GM18867 (cell line): ENCODE data around the gene H6PD.

Source experiments
- ATAC-seq: cut with Tn5 transposase; IDR thresholded peaks from one replicate; pipeline ENCODE4 v1.9.1; 2021; ENCODE audit warnings: mild to moderate bottlenecking, moderate library complexity; ENCODE audit not compliant: unreplicated experiment

The H6PD gene

DNA sequence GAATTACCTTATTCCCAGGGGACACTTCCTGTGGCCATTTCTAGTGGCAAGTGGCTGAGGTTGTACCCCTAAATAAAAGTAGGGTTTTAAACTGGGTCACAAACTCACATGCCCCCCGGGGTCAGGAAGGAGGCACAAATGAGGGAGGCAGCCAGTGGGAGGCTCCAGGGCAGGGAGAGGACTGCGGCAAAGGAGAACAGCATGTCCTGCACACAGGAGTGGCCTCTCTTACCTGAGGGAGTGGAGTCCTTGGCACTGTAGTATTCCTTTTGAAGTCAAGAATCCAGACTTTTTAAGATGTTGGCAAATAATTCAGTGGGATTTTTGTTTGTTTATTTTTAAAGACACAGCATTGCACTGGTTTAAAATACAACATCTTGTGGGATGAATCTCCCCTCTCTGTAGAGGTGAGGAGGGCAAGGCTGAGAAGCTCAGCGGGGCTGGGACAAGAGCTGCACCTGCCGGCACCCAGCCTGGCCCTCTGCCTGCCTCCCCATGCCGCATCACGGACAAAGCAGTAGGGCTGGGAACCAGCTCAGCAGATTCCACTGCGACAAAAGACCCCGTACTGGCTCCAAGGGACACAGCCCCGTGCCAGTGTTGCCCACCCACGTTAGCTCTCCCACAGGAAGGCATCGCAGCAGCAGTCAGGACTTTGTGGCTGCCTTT, 80.3 kb downstream of the H6PD start:
- no peak for ATAC-seq

DNA sequence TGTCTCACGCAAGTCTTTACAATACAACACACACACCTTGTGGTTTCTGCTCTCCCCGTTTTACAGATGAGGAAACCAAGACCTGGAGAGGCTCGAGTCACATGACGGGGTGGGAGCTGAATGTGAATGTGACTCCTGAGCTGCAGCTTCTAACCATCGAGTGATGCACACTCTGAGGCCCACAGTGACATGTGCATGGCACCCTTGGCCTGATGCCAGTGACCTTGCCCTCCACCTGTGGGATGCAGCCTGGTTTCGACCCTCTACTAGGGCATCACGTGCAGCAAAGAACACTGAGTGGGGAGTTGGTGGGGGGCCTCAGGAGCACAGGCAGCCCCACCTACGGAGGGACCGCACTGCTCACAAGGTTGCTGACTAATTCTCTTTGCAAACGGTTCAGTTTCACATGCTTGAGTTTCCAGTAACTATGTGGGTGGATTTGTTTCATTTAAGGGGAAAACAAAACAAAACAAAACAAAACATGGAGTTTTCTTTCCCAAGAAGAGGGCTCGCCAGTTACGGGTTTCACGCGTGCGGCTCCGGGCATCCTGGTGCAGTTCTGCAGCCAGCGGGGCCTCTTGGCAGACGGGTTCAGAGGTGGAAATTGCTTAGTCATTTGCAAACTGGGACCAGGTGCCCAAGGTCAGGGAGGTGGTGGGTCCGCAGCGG, 81.0 kb downstream of the H6PD start:
- no peak for ATAC-seq

DNA sequence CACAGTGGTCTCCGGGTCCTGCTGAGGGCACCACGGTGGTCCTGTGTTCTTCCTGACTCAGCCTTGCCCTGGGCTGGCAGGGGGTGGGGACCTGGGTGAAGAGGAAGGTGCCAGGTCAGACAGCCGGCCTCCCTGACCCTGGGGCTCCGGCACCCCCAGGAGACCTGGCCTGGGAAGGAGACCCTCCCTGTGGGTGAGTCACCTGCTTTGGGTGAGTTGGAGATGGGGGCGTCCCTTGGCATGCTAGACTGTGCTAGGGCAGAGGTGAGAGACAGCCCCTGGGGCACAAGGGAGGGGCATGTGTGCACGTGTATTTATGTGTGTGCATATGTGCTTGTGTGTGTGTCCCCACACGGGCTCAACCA, 81.5 kb downstream of the H6PD start:
- no peak for ATAC-seq

DNA sequence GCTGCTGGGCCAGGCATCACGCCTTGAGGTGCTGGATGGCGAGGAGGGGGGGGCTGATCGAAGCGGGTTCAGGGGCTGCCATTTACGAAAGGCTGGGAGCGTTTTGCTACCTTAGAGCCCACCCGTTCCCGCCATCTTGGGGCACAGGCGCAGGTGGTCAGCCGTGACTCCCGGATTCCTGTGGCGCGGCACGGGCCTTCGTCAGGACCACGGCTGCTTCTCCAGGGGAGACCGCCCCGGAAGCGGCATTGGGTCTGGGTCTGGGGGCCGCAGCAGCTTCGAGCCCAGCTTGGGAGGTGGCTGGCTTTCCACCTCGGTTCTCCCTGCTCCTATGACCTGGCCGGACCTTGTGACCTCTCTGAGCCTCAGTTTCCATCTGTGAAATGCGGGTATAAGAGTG, 81.9 kb downstream of the H6PD start:
- no peak for ATAC-seq

DNA sequence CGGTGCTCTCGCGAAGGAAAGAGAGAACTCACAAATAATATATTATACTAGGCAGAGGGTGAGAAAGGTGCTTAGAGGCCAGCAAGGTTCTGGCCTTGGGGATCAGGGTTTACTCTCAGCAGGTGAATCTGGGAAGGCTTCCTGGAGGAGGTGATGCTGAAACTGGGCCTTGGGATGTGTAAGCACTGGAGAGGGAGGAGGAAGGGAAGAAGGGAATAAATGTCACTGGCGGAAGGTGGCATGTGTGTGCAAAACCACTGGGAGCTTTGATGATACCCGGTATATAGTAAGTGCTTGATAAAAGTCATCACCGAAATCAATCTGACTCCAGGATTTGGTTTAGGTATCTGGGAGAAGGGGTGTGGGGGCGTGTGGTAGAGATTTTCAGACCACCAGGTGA, 82.5 kb downstream of the H6PD start:
- ATAC-seq: no peak

DNA sequence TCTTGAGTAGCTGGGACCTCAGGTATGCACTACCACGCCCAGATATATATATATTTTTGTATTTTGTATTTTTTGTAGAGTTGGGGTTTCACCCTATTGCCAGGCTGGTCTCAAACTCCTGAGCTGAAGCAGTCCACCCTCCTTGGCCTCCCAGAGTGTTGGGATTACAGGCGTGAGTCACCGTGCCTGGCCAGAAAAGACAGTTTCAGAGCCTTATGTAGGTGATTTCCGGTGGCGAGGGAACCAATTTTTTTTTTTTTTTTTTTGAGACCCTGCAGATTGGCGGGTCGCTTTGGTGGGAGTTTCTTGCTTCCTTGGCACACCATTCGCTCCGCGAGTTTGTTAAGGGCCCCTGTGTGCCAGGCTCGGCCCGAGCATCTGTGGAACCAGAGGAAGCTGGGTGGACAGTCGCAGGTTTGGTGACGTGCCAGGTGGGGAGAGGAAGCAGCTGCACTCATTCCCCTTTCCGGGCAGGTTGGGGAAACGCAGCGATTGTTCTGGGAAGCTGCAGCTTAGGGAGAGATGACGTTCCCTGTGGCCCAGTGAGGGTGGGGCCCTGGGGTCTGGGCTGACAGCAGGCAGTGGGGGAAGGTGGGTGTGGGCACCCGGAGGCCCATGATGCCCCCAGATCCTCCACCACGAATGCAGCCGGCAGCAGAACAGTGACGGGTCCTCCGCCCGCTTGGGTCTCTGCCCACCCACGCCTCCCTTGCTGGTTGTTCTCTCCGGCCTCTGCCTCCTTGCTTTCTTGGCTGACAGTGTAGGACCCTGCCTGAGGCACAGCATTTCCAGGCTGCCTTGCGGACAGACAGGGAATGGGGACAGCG, 83.2 kb downstream of the H6PD start:
- no peak for ATAC-seq

DNA sequence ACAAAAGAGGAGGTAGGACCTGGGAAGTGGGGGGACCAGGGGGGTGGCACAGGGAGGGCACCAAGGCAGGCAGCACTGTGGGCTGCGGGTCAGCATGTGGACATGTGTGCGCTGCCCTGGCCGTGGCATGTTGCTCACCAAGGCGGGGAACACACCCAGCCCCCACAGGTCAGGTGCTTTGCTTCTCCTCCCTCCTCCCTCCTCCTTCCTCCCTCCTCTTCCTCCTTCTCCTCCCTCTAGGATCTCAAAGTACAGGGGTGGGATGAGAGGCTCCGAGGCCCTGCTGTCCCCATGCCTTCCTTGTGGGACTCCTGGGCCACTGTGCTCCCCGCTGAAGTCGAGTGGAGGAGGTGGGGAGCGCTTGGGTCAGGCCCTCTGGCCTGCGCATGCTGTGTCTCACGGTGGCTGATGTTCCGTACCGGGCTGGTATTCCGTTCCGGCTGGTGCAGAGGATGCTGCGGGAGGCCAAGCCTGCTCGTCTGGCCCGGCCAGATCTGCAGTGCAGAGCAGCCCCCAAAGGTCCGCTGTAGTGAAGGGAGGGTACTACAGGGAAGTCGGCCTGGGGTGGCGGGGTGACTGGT, 84.7 kb downstream of the H6PD start:
- no peak for ATAC-seq

DNA sequence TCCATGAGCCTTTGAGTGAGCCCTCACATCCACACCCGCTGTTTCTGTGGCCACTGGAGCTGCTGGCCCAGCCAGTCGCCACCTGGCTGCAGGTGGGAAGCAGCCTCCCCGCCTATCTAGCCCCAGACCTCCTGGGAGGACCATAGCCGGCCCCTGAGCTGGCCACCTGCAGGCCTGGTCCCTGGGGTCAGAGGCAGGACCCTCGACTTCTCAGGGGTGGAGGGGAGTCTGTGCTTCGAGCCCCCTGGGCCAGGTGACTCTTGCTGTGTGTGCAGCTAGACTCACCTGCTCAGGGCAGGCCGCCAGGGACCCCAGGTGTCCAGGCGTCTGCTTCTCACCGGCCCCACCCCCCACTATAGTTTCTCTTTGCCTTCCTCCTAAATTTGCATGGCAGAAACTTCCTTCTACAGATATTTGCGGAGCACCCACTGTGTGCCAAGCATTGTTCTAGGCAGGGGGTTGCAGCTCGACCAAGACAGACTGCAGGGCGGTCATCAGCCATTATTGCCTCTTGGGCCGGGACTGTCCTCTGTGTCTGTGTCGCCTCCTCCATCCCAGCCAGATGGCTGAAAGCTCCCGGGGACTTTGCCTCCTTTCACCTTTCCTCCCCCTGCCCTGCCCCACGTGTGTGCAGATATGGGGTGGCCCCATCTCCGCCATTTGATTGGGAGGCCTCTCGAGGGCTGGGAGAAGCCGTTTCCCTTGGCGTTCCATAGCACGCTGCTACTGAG, 85.4 kb downstream of the H6PD start:
- ATAC-seq: no peak
